B cell (primary cell): ENCODE data around the gene TMC1. TPM values are rescaled to one million over a fixed set of nuclear protein-coding genes. Genes with fewer than 3 reads are reported as not detected.

ENCODE experiments used
- ATAC-seq: fragments of 200-7000 bp; cut with Tn5 transposase; one replicate; pipeline ENCODE4 v1.10.0; 2021; ENCODE audit warnings: low read depth, mild to moderate bottlenecking, moderate number of reproducible peaks, moderate library complexity
- CTCF ChIA-PET: fragments of 350-600 bp; sonication (Branson Sonifier 250); formaldehyde crosslinking; loops from one replicate; lab custom pipeline; 2021; ENCODE audit warnings: antibody characterized with exemption, inconsistent platforms; lab: Charles Lee
- POLR2A ChIA-PET: fragments of 350-600 bp; sonication (Branson Sonifier 250); formaldehyde crosslinking; loops from one replicate; lab custom pipeline; 2021; ENCODE audit warnings: antibody characterized with exemption; lab: Charles Lee
- DNase-seq: peaks from one replicate; pipeline ENCODE4 v3.0.0; 2013
- H2AFZ ChIP-seq: 2 replicates; pipeline ENCODE4 v1.6.1; 2012; ENCODE audit warnings: mild to moderate bottlenecking, low read depth, low read length; ENCODE audit not compliant: insufficient read depth, poor library complexity, severe bottlenecking
- H3K27ac ChIP-seq, 2 donors: 1 replicate in 1 of 2; 2 replicates in 1 of 2; pipeline ENCODE4 v1.5.1; 2012 to 2013; ENCODE audit warnings: low read length in 2 of 2, mild to moderate bottlenecking in 2 of 2, moderate library complexity in 1 of 2
- H3K27me3 ChIP-seq, 4 experiments: fragments of 200-600 bp in 1 of 4; sonication (generic) in 1 of 4; replicated peaks in 1 of 4; 1 replicate in 2 of 4; 2 replicates in 2 of 4; pipeline versions ENCODE4 v1.6.1 to v1.7.0; 2013 to 2016; ENCODE audit warnings: low read length in 3 of 4, mild to moderate bottlenecking in 2 of 4, mixed read lengths in 1 of 4, moderate library complexity in 1 of 4; ENCODE audit not compliant: insufficient read depth in 4 of 4, control insufficient read depth in 3 of 4; ENCODE audit errors: control extremely low read depth in 1 of 4
- H3K36me3 ChIP-seq, 2 experiments: replicated peaks in 1 of 2; 1 replicate in 1 of 2; 2 replicates in 1 of 2; pipeline versions ENCODE4 v1.6.1 to v1.7.1; 2013; ENCODE audit warnings: low read length in 1 of 2; ENCODE audit not compliant: insufficient read depth in 2 of 2, control insufficient read depth in 1 of 2; ENCODE audit errors: control extremely low read depth in 1 of 2, extremely low read depth in 1 of 2
- H3K4me1 ChIP-seq, 2 donors: fragments of 200-600 bp in 1 of 2; sonication (generic) in 1 of 2; 1 replicate in 1 of 2; 2 replicates in 1 of 2; pipeline versions ENCODE4 v1.5.1 to v1.6.1; 2013 to 2017; ENCODE audit warnings: low read length in 2 of 2; ENCODE audit not compliant: control insufficient read depth in 2 of 2, insufficient read depth in 2 of 2
- H3K4me2 ChIP-seq: replicated peaks from 2 replicates; pipeline ENCODE3; 2012; ENCODE audit warnings: mild to moderate bottlenecking, low read depth, low read length; ENCODE audit not compliant: poor library complexity, severe bottlenecking
- H3K4me3 ChIP-seq, 5 experiments: fragments of 200-600 bp in 1 of 5; sonication (generic) in 1 of 5; 1 replicate in 3 of 5; 2 replicates in 2 of 5; pipeline versions ENCODE4 v1.5.1 to v1.7.0; 2011 to 2016; ENCODE audit warnings: low read length in 4 of 5, mild to moderate bottlenecking in 4 of 5, low read depth in 2 of 5, control low read depth in 1 of 5, moderate library complexity in 1 of 5; ENCODE audit not compliant: insufficient read depth in 1 of 5; ENCODE audit errors: control extremely low read depth in 1 of 5, extremely low read depth in 1 of 5
- H3K79me2 ChIP-seq: fragments of 200-600 bp; sonication (generic); one replicate; pipeline ENCODE4 v1.6.0; 2016; ENCODE audit warnings: low read length; ENCODE audit not compliant: control insufficient read depth, insufficient read depth
- H3K9ac ChIP-seq: fragments of 200-600 bp; sonication (generic); 2 replicates; pipeline ENCODE4 v1.6.1; 2017; ENCODE audit warnings: mild to moderate bottlenecking, low read length, moderate library complexity
- H3K9me3 ChIP-seq, 3 donors: one replicate each; pipeline versions ENCODE4 v1.6.1 to v1.7.1; 2013; ENCODE audit warnings: low read length in 2 of 3; ENCODE audit not compliant: control insufficient read depth in 2 of 3, insufficient read depth in 1 of 3; ENCODE audit errors: control extremely low read depth in 1 of 3
- H4K20me1 ChIP-seq: 2 replicates; pipeline ENCODE4 v1.6.0; 2012; ENCODE audit warnings: mild to moderate bottlenecking, low read length; ENCODE audit not compliant: insufficient read depth, control insufficient read depth, poor library complexity, severe bottlenecking
- H3K27ac Mint-ChIP-seq: one replicate; pipeline ENCODE4 v1.8.0; 2021; ENCODE audit warnings: mixed read lengths
- H3K27me3 Mint-ChIP-seq: one replicate; pipeline ENCODE4 v1.8.0; 2021; ENCODE audit warnings: mixed read lengths
- H3K4me1 Mint-ChIP-seq: one replicate; pipeline ENCODE4 v1.8.0; 2021; ENCODE audit warnings: mixed read lengths
- H3K4me3 Mint-ChIP-seq: one replicate; pipeline ENCODE4 v1.8.0; 2021; ENCODE audit warnings: mixed read lengths
- H3K9me3 Mint-ChIP-seq: one replicate; pipeline ENCODE4 v1.8.0; 2022; ENCODE audit warnings: mixed read lengths; ENCODE audit not compliant: insufficient read depth
- EZH2 ChIP-seq: IDR thresholded peaks from 2 replicates; pipeline ENCODE4 v1.6.1; 2012; ENCODE audit warnings: borderline replicate concordance, low read depth, mild to moderate bottlenecking, moderate library complexity, low read length; ENCODE audit not compliant: insufficient read depth, poor library complexity, severe bottlenecking
- WGBS: methylation state at CpG from one replicate; pipeline ENCODE4 v1.1.5; 2013; ENCODE audit warnings: missing lambda C conversion rate; ENCODE audit not compliant: insufficient coverage; 5-methylcytosine and 5-hydroxymethylcytosine counted together
- intact Hi-C: fragments of 100-400 bp; cut with micrococcal nuclease; formaldehyde crosslinking; loops from one replicate; pipeline ENCODE4 v1.10.0; 2022
- polyA plus RNA-seq: library from polyadenylated mRNA; depleted of rRNA; stranded (reverse); fragments of >200 nt; gene quantifications from 2 replicates; pipeline ENCODE4 v1.2.3, GENCODE V29; 2012
- total RNA-seq, 2 donors: library from RNA; stranded (reverse); fragments of 120-200 nt in 1 of 2; gene quantifications; 1 replicate in 1 of 2; 2 replicates in 1 of 2; pipeline versions ENCODE4 v1.2.3 to v1.2.4, GENCODE V29; 2013 to 2022
- TF ChIP-seq, protein P1 (sequence below): fragments of 200-600 bp; IDR thresholded peaks from one replicate; pipeline ENCODE4 v1.8.0; 2022; ENCODE audit warnings: antibody characterized with exemption, mild to moderate bottlenecking

Gene TMC1
- total and polyA plus RNA-seq, 2 donors (not counting 1 experiment from before 2014, with no cell fraction given): not detected

DNA sequence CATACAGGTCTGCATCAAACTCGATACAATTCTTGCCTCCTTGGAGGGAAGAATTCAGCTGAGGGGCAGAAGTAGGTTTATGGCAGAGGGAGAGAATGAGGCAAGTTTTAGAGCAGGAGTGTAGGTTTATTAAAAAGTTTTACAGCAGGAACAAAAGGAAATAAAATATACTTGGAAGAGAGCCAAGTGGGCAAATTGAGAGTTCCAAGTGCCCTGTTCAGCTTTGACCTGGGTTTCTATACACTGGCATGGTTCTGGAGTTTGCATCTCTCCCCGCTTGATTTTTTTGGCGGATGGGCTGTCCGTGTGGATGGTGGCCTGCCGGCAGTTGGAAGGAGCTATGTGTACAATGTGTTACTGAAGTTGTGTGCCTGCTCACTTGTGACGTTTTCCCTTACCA is 315.4 kb downstream of the TMC1 start:
- no peak for DNase-seq
- intact Hi-C loops: no loop called here
- no peaks in the 10 kb centered on the region for H3K4me1 Mint-ChIP-seq

DNA sequence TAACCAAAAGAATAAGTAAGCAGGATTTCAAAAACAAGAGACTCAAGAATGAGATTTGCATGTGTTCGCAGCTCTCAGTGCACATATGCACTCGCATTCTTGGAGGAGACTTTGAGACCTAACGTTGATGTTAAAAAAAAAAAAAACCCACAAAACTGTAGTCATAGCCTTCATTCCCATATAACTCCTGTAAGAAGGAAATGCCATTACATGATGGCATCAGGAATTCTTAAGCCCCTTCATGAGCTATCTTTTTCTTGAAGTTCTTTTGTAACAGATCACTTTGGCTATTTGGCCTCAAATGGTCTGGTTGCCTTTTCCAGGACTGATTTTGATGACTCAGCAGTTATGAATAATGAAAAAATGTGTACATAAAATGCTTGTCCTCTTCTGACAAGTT is 317.7 kb downstream of the TMC1 start:
- peaks cover 4% of the 10 kb centered on the region for H3K27me3 Mint-ChIP-seq
- WGBS: 100% methylated on average over 3 of the region's 3 CpGs

More for the DNA sequence above, 315.4 kb downstream of the TMC1 start:
- no peak overlapping the region for H3K4me3 Mint-ChIP-seq
- no peak overlapping the region for H3K27ac ChIP-seq
- no peak overlapping the region for H3K4me2 ChIP-seq
- H3K27me3 ChIP-seq: peaks cover 0 to 3% (median 0%) of the 10 kb centered on the region in 4 experiments
- CTCF ChIA-PET: no interaction called here
- no peaks in the 10 kb centered on the region for H3K36me3 ChIP-seq
- no peaks in the 10 kb centered on the region for H3K4me1 ChIP-seq
- H3K79me2 ChIP-seq: no peaks in the 10 kb centered on the region
- H3K27ac Mint-ChIP-seq: no peak overlapping the region
- ATAC-seq: no peak
- H2AFZ ChIP-seq: no peak overlapping the region
- H4K20me1 ChIP-seq: no peaks in the 10 kb centered on the region
- POLR2A ChIA-PET: no interaction called here
- H3K4me3 ChIP-seq: no peak overlapping the region
- H3K9ac ChIP-seq: no peak overlapping the region
- H3K9me3 ChIP-seq: no peaks in the 10 kb centered on the region
- TF ChIP-seq, protein P1, sequence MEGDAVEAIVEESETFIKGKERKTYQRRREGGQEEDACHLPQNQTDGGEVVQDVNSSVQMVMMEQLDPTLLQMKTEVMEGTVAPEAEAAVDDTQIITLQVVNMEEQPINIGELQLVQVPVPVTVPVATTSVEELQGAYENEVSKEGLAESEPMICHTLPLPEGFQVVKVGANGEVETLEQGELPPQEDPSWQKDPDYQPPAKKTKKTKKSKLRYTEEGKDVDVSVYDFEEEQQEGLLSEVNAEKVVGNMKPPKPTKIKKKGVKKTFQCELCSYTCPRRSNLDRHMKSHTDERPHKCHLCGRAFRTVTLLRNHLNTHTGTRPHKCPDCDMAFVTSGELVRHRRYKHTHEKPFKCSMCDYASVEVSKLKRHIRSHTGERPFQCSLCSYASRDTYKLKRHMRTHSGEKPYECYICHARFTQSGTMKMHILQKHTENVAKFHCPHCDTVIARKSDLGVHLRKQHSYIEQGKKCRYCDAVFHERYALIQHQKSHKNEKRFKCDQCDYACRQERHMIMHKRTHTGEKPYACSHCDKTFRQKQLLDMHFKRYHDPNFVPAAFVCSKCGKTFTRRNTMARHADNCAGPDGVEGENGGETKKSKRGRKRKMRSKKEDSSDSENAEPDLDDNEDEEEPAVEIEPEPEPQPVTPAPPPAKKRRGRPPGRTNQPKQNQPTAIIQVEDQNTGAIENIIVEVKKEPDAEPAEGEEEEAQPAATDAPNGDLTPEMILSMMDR: no peak
- TF ChIP-seq EZH2: no peak
- H3K9me3 Mint-ChIP-seq: no peaks in the 10 kb centered on the region
- H3K27me3 Mint-ChIP-seq: peaks cover 4% of the 10 kb centered on the region
- 92% methylated on average over 6 of the region's 6 CpGs for WGBS

More for the DNA sequence above, 317.7 kb downstream of the TMC1 start:
- no peak overlapping the region for H3K27ac ChIP-seq
- no peaks in the 10 kb centered on the region for H3K79me2 ChIP-seq
- ChIA-PET POLR2A (no interaction called here), CTCF (no interaction called here)
- no peak overlapping the region for H3K27ac Mint-ChIP-seq
- TF ChIP-seq, protein P1: no peak
- peaks cover 0 to 3% (median 0%) of the 10 kb centered on the region in 4 experiments for H3K27me3 ChIP-seq
- H3K9ac ChIP-seq: no peak overlapping the region
- no peak overlapping the region for H3K4me2 ChIP-seq
- DNase-seq (no peak), ATAC-seq (no peak)
- no peaks in the 10 kb centered on the region for H3K4me1 Mint-ChIP-seq
- no peaks in the 10 kb centered on the region for H3K36me3 ChIP-seq
- no peaks in the 10 kb centered on the region for H3K4me1 ChIP-seq
- peaks cover 0 to 7% (median 1%) of the 10 kb centered on the region in 3 donors for H3K9me3 ChIP-seq
- intact Hi-C loops: no loop called here
- no peak overlapping the region for H3K4me3 Mint-ChIP-seq
- H2AFZ ChIP-seq: no peak overlapping the region
- H4K20me1 ChIP-seq: no peaks in the 10 kb centered on the region
- H3K9me3 Mint-ChIP-seq: no peaks in the 10 kb centered on the region
- no peak overlapping the region for H3K4me3 ChIP-seq
